Karpas-422 (cell line): Measurements from ENCODE around the gene TRPM1. TPM values are rescaled to one million over a fixed set of nuclear protein-coding genes. Genes with fewer than 3 reads are reported as not detected.

Experiments
- DNase-seq: peaks from one replicate; pipeline ENCODE4 v3.0.0-alpha.2; 2015
- H2AFZ ChIP-seq: fragments of 200-600 bp; sonication (generic); 2 replicates; pipeline ENCODE4 v1.6.1; 2014; ENCODE audit warnings: antibody characterized with exemption, low read length, mixed read lengths
- H3K27ac ChIP-seq: fragments of 200-600 bp; sonication (generic); 2 replicates; pipeline ENCODE4 v1.5.1; 2014; ENCODE audit warnings: mild to moderate bottlenecking, low read length, moderate library complexity
- H3K27me3 ChIP-seq: fragments of 200-600 bp; sonication (generic); 2 replicates; pipeline ENCODE4 v1.6.1; 2014; ENCODE audit warnings: low read length, mixed read lengths
- H3K36me3 ChIP-seq: fragments of 200-600 bp; sonication (generic); 2 replicates; pipeline ENCODE4 v1.6.1; 2014; ENCODE audit warnings: low read length, mixed read lengths; ENCODE audit not compliant: insufficient read depth
- H3K4me1 ChIP-seq: fragments of 200-600 bp; sonication (generic); 2 replicates; pipeline ENCODE4 v1.6.1; 2014; ENCODE audit warnings: mild to moderate bottlenecking, low read length, mixed read lengths
- H3K4me2 ChIP-seq: fragments of 200-600 bp; sonication (generic); 2 replicates; pipeline ENCODE4 v1.6.1; 2014; ENCODE audit warnings: low read length, low read depth, mild to moderate bottlenecking; ENCODE audit not compliant: poor library complexity, severe bottlenecking
- H3K4me3 ChIP-seq: fragments of 200-600 bp; sonication (generic); 2 replicates; pipeline ENCODE4 v1.5.1; 2014; ENCODE audit warnings: mild to moderate bottlenecking, antibody characterized with exemption, low read length, mixed read lengths
- H3K79me2 ChIP-seq: fragments of 200-600 bp; sonication (generic); 2 replicates; pipeline ENCODE4 v1.6.1; 2014; ENCODE audit warnings: mild to moderate bottlenecking, low read length, mixed read lengths
- H3K9ac ChIP-seq: fragments of 200-600 bp; sonication (generic); 2 replicates; pipeline ENCODE4 v1.6.0; 2014; ENCODE audit warnings: low read length
- H3K9me2 ChIP-seq: fragments of 200-600 bp; sonication (generic), shearing (Covaris generic); replicated peaks from 2 replicates; pipeline ENCODE4 v1.6.0; 2014; ENCODE audit warnings: mild to moderate bottlenecking, low read length, moderate library complexity; ENCODE audit not compliant: insufficient read depth
- H3K9me3 ChIP-seq: fragments of 300-700, 200-600 bp; sonication (generic); 2 replicates; pipeline ENCODE4 v1.6.1; 2014; ENCODE audit warnings: low read length, mixed read lengths
- H4K20me1 ChIP-seq: fragments of 200-600 bp; sonication (generic); 2 replicates; pipeline ENCODE4 v1.6.1; 2014; ENCODE audit warnings: mild to moderate bottlenecking, antibody characterized with exemption, low read length, low read depth; ENCODE audit not compliant: insufficient read depth
- total RNA-seq: library from RNA; depleted of rRNA; stranded (reverse); fragments of >200 nt; shearing (Covaris generic); gene quantifications from 2 replicates; pipeline ENCODE4 v1.2.3, GENCODE V29; 2014; ENCODE audit warnings: low replicate concordance

TRPM1 gene
- total RNA-seq, 1 experiment from 2014 or later = not detected

DNA sequence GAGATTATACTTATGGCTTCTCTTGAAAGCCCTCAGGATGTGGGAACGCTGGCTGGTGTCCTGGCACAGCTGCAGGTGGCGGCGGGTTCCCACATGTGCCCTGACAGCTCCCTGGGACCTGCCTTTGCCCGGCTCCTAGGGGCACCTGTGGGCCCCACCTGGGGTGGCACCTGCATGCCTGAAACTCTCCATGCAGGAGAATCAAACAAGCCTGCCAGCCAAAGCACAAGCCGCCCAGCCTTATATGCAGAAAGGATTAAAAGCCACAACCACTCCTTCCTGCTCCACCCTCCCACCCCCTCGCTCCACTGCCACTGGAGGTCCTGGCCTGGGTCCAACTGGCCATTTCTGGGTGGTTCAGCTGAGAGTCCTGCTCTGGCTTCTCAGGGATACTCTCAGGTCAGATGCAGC lies 18.1 kb downstream of the TRPM1 start:
- Histone ChIP-seq H3K27me3 (no peaks in the 10 kb centered on the region), H3K9me2 (no peaks in the 10 kb centered on the region), H3K9ac (no peak overlapping the region), H3K4me1 (peaks cover 5% of the 10 kb centered on the region; the same call in 1 of the 2 replicates), H3K27ac (no peak overlapping the region), H4K20me1 (no peaks in the 10 kb centered on the region), H3K36me3 (no peaks in the 10 kb centered on the region), H2AFZ (no peak overlapping the region), H3K4me2 (no peak overlapping the region), H3K9me3 (no peaks in the 10 kb centered on the region), H3K4me3 (no peak overlapping the region), H3K79me2 (no peaks in the 10 kb centered on the region)
- DNase-seq = no peak

DNA sequence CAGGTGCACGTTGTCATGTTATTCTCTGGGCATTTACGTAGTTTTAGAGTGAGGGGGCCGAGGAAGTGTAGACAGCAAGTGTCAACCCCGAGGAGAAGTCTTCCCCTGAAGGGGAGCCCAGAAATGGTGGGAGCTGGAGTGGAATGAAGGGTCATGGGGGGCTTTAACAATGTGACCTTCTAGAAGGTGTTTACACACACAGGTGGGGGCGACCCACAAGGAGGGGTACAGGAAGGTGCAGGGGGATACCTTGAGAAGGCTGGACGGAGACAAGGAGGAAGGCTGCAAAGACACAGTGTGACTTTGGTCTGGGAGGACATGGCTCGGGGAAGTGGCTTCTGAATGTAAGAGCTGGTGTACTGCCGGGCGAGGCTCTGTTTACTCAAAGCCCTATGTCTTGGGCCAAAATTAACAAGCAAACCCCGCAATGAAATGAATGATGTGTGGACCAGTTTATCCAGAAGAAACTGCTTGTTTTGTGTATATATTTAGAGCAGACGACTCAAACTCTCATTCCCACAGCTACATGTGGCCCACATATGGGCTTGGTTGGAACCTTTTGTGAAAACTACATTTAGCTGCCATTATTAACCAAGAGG lies 18.7 kb downstream of the TRPM1 start:
- Histone ChIP-seq H4K20me1 (no peaks in the 10 kb centered on the region), H3K27me3 (no peaks in the 10 kb centered on the region), H3K4me1 (peaks cover 5% of the 10 kb centered on the region; the same call in 1 of the 2 replicates), H2AFZ (no peak overlapping the region), H3K36me3 (no peaks in the 10 kb centered on the region), H3K9me3 (no peaks in the 10 kb centered on the region), H3K79me2 (no peaks in the 10 kb centered on the region), H3K27ac (no peak overlapping the region), H3K9ac (no peak overlapping the region), H3K9me2 (no peaks in the 10 kb centered on the region), H3K4me2 (no peak overlapping the region), H3K4me3 (no peak overlapping the region)
- DNase-seq = no peak

DNA sequence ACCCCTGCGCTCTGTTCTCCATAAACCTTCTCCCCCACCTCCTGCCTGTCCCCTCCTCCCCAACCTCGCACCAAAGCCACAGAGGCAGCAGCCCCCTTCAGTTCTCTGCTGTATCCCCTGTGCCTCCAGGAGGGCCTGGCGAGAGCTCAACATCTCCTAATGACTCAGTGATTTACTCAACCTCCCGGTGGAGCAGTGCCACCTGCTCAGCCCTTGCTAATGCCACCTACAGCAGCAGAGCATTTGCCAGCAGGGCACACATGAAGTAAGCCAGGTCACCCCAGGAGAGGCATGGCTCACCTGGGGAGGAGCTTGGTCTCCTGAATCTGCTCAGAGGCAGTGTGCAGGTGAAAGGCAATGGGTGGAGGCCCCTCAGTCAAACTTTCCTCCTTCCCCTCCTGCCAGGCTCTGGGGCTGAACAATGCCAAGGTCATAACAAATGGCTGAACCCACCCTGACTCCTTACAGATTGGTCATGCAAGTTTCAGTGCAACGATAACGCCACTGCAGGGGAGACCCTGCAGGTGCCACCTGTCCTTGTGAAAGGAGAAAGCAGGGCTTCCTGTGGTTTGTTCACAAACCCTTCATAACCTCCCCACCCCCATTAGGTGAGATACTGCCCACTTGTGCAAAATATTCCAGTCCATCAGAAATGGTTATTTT lies 19.8 kb downstream of the TRPM1 start:
- H3K9me2 ChIP-seq = no peaks in the 10 kb centered on the region
- no peaks in the 10 kb centered on the region for H4K20me1 ChIP-seq
- no peak overlapping the region for H2AFZ ChIP-seq
- no peaks in the 10 kb centered on the region for H3K79me2 ChIP-seq
- H3K4me1 ChIP-seq = peaks cover 5% of the 10 kb centered on the region; the same call in 1 of the 2 replicates
- H3K4me3 ChIP-seq = no peak overlapping the region
- no peaks in the 10 kb centered on the region for H3K27me3 ChIP-seq
- no peaks in the 10 kb centered on the region for H3K9me3 ChIP-seq
- no peak overlapping the region for H3K4me2 ChIP-seq
- H3K36me3 ChIP-seq = no peaks in the 10 kb centered on the region
- H3K27ac ChIP-seq = no peak overlapping the region
- H3K9ac ChIP-seq = no peak overlapping the region
- no peak for DNase-seq

DNA sequence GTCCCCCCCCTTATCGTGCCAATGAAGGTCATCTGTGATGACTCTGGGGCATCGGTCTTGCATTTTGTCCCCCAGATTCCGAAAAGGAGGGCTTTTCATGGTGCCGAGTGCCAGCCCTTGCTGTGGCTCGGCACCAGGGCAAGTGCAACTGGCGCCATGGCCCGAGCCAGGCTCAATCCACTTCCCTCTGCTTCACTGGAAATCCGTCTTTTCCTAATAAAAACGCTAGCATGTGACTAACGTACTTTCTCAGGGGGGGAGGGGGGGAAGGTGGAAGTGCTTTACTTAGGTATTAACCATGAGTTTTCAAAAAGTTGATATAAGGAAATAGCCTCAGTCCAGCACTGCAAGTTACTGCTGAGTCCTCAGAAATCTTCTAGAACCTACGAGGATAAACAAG lies 20.5 kb downstream of the TRPM1 start:
- no peak overlapping the region for H3K27ac ChIP-seq
- H3K9me3 ChIP-seq = no peaks in the 10 kb centered on the region
- no peaks in the 10 kb centered on the region for H4K20me1 ChIP-seq
- H3K27me3 ChIP-seq = no peaks in the 10 kb centered on the region
- no peaks in the 10 kb centered on the region for H3K79me2 ChIP-seq
- no peak for DNase-seq
- peak overlapping the region; percentile 65 for H3K4me2 ChIP-seq
- H3K4me3 ChIP-seq = peak overlapping the region; percentile 59
- H3K9me2 ChIP-seq = no peaks in the 10 kb centered on the region
- H3K4me1 ChIP-seq = peaks cover 5% of the 10 kb centered on the region; the same call in 1 of the 2 replicates
- no peaks in the 10 kb centered on the region for H3K36me3 ChIP-seq
- peak overlapping the region; percentile 31 for H2AFZ ChIP-seq
- peak overlapping the region; percentile 35 for H3K9ac ChIP-seq

DNA sequence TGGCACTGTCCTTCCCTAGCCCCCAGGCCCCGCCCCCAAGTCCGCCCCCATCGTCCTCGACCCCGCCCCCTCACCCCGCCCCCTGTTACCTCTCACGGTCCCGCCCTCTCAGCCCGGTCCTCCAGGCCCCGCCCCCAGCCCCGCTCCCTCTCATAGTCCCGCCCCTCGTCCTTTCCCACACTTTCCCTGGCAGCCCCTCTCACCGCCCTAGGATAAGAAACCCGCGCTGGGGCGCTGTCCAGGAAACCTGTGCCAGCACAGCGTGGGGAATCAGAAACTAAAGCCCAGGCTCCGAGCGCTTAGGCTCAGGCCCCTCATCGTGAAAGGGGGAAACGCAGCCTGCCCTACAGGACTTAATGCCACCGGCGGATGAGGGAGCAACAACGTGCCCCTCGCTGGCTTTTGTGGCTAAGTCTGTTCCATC lies 20.9 kb downstream of the TRPM1 start:
- Histone ChIP-seq H3K9me2 (no peaks in the 10 kb centered on the region), H3K4me1 (peaks cover 5% of the 10 kb centered on the region; the same call in 1 of the 2 replicates), H4K20me1 (no peaks in the 10 kb centered on the region), H3K9ac (peak overlapping the region; percentile 35), H3K36me3 (no peaks in the 10 kb centered on the region), H3K9me3 (no peaks in the 10 kb centered on the region), H2AFZ (peak overlapping the region; percentile 31), H3K79me2 (no peaks in the 10 kb centered on the region), H3K4me3 (peak overlapping the region; percentile 59), H3K27me3 (no peaks in the 10 kb centered on the region), H3K27ac (no peak overlapping the region), H3K4me2 (peak overlapping the region; percentile 65)
- DNase-seq = peak; percentile 67

DNA sequence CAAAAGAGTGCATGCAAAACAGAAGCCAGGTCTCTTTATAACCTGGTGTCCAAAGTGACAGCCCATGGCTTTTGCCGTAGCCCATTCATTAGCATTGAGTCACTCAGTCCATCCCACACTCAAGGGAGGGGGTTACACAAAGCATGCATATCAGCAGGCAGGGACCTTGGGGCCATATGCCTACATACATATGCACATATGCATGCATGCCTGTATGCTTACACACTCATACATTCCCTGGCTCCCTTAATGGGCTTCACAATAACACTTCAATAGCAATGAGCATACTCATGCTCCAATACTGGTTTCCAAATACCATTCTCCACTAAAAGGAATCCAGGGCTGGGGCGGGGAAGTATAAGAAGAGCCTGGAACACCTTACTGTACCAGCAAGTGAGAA lies 22.0 kb downstream of the TRPM1 start:
- Histone ChIP-seq H3K4me1 (peaks cover 5% of the 10 kb centered on the region; the same call in 1 of the 2 replicates), H3K4me2 (no peak overlapping the region), H3K36me3 (no peaks in the 10 kb centered on the region), H3K9ac (no peak overlapping the region), H3K9me2 (no peaks in the 10 kb centered on the region), H4K20me1 (no peaks in the 10 kb centered on the region), H2AFZ (no peak overlapping the region), H3K9me3 (no peaks in the 10 kb centered on the region), H3K27me3 (no peaks in the 10 kb centered on the region), H3K4me3 (no peak overlapping the region), H3K79me2 (no peaks in the 10 kb centered on the region), H3K27ac (no peak overlapping the region)
- DNase-seq = no peak

DNA sequence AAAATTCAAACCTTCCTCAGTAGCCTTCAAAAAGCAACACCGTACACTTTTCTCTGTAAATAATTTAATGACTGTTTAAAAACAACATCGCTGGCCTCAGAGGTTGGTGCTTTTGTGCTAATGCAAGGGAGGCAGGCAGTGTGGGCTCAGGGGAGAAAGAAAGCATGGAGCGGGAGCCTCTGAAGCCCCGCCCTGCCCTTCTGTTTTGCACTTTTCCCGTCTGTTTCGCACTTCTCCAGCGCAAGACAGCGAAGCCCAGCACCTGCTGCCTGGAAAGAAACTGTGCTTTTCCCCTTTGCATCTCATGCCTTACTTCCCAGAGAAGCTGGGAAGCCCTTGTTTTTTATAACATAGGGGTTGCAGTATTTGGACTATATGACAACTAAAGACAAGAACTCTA lies 23.1 kb downstream of the TRPM1 start:
- H3K36me3 ChIP-seq = no peaks in the 10 kb centered on the region
- H3K79me2 ChIP-seq = no peaks in the 10 kb centered on the region
- H4K20me1 ChIP-seq = no peaks in the 10 kb centered on the region
- no peak overlapping the region for H2AFZ ChIP-seq
- no peak overlapping the region for H3K4me2 ChIP-seq
- H3K27me3 ChIP-seq = no peaks in the 10 kb centered on the region
- H3K27ac ChIP-seq = no peak overlapping the region
- no peaks in the 10 kb centered on the region for H3K9me2 ChIP-seq
- H3K9me3 ChIP-seq = no peaks in the 10 kb centered on the region
- no peak for DNase-seq
- H3K9ac ChIP-seq = no peak overlapping the region
- H3K4me1 ChIP-seq = peaks cover 5% of the 10 kb centered on the region; the same call in 1 of the 2 replicates
- H3K4me3 ChIP-seq = no peak overlapping the region

DNA sequence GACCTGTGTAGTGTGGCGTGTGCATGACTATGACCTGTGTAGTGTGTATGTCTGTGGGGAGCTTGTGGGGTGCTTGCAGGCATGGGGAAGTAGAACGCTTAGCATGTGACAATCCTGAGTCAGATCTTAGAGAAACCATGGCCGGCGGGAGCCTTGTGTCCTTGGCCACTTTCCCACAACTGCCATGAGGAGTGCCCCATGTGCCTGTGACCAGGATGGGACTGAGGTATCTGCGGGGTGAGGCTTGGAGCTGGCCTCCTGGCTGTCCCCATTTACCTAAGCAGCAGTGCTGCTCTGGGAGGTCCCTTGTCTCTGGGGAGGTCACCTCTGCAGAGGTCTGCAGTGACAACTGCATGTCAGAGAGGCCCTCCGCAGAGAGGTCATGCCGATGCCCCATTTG lies 23.6 kb downstream of the TRPM1 start:
- Histone ChIP-seq H2AFZ (no peak overlapping the region), H3K4me1 (peaks cover 5% of the 10 kb centered on the region; the same call in 1 of the 2 replicates), H3K27ac (no peak overlapping the region), H3K4me2 (no peak overlapping the region), H3K4me3 (no peak overlapping the region), H3K9me3 (no peaks in the 10 kb centered on the region), H3K27me3 (no peaks in the 10 kb centered on the region), H3K79me2 (no peaks in the 10 kb centered on the region), H4K20me1 (no peaks in the 10 kb centered on the region), H3K9me2 (no peaks in the 10 kb centered on the region), H3K36me3 (no peaks in the 10 kb centered on the region), H3K9ac (no peak overlapping the region)
- no peak for DNase-seq
